8988T (cell line): ENCODE results near the gene NRG3.

Experiments
- DNase-seq: peaks from one replicate; pipeline ENCODE4 v3.0.0; 2011

Gene NRG3

DNA sequence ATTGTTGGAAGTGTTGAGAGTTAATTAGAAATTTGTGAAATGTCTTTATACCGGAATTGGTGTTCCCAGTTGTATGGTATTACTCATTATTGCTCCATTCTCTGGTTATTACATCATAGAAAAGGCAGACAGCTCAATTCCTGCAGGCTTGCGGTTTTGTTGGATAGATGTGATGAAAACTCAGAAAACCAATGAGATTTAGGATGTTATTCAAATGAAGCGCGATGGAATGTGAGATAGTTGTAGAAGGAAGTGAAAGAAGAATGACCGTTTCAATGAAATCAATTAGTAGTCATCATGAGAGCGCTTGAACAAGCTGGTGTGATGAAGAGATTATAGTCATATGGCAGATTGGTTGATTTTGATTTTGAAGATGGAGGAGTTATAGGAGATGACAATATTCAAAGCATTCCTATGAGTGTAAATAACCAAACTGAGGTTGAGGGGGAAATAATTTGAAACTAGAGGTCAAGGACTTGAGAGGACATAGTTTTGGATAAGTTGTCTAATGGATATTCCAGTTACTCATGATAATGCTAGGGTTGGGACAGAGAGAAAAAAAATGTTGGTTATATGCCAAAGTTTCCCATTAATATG, 991.5 kb downstream of the NRG3 start:
- DNase-seq = no peak

DNA sequence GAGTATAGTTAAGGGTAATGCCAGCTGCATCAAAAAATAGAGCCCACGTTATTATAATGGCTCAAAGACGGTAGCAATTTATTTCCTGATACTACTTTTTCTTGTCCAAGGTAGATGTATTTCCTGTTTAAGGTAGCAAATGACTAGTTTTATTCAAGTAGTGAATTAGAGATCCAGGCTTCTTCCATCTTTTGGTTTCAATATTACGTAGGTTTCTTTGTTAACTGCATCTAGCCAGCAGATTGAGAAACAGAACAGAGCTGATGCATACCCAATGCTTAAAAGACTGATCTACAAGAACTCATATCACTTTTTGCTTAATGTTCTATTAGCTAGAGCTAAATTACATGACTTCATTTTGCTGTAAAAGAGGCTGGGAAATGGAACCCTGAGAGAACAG, 992.1 kb downstream of the NRG3 start:
- DNase-seq = no peak

DNA sequence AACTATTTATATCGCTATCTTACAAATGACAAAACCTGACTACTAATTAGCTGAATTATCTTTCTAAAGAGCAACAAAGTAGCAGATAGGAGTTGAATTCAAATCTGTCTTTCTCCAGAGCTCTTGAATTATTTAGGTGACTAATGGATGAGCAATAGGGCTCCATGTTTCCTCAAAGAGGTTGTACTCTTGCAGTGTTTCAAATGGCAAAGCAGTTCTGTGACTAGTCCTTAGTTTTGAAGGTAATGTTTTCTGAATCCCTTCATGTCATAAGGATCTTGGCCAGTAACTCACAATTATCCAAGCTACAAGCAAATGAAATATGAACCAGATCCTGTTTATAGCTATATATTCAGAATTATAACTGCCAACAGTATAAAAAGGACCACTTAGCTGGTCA, 999.7 kb downstream of the NRG3 start:
- DNase-seq = no peak

DNA sequence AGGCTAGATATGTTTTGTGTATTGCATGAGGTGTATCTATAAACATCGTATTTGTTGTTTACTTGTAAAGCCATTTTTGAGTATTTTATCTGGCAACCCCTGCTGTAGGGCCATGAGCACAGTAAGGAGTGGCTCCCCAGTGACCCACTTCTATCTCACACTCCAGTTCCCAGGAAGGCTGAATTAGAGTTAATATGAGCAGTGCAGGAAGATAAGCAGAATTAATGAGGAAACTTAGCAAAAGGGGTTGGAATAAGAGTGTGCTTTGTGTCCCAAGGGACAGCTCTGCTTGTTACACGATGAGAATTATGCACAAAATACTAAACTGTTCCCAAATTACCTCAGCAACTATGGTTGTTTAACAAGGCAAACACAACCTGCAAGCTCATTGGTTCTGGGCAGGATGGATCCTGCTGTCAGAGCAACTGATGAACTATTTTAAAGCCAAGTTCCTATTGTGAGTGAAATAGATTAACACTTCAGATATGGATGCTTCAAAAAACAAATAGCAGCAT, 1005.8 kb downstream of the NRG3 start:
- DNase-seq = no peak

DNA sequence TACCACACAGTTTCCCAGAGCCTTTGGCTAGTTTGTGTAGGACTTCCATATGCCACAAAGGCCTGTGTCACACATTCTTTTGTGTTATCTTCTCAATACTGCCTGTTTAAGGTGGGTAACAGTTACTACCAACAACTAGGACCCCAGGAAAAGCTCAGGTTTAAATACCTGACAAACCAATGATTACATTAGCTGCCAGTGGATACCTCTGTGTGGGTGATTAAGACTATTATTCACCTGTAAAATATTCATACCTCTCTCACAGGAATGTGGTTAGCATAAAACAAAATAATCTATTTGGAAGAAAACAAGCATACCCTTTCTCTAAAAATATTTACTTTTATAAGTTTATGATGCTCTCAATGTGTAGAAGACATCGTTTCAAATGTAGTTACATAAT, 1007.7 kb downstream of the NRG3 start:
- no peak for DNase-seq

DNA sequence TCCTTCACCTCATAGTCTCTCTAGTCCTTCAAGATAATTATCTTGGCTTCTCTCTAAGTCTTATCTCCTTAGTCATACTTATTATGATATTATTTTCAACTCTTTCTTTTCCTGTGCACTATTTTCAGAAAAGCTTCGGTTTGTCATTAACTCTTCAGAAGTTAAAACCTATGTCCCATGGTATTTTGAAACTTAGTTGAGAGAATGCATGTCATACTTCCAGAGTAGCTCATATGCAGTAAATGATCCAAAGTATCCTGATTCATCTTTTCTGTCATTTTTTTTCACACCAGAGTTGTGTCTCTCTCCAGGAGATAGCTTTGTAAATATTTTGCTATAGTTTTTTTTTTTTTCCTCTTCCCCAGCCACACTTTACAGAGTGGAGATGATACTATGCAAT, 1008.6 kb downstream of the NRG3 start:
- no peak for DNase-seq

DNA sequence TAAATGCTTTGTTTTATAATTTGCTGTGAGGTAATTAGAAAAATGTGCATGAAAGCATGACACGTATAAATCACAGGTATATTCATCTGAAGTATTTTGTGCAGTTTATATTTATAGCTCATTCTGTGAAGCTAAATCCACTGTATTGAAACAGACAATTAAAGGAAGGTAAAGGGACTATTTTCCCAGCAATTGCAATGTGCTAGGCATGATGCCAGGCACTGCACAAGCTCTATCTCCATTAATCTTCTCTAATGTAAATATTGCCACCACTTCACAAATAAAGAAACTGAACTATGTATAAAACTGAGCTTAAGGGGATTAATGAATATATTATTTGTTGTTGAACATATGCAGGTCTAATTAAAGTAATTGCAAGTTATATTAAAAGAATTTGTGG, 1012.5 kb downstream of the NRG3 start:
- DNase-seq = no peak

DNA sequence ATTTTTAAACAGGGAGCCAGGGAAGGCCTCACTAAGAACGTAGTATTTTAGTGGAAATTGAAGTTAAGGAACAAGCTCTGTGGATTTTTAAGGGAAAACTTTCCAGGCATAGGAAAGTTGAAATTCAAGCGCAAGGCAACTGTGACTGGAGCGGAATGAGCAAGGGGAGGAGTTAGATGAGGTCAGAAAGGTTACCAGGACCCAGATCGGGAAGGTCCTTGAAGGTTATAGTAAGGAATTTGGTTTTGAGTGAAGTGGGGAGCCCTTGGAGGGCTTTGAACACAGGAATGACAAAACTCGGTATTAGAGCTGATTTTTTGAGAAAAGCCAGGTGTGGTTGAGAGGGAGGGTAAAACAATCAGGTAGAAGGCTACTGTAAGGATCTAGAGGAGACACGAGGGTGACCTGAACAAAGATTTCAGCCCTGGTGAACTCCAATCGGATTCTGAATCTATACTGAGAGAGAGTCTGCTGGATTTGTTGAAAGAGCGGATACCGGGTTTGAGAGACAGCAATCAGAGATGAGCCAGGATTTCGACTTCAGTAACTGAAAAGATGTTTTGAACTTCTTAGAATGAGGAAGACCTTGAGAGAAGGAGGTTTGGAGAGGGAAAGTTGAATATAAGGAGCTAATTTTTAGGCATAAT, 1013.9 kb downstream of the NRG3 start:
- DNase-seq = no peak

DNA sequence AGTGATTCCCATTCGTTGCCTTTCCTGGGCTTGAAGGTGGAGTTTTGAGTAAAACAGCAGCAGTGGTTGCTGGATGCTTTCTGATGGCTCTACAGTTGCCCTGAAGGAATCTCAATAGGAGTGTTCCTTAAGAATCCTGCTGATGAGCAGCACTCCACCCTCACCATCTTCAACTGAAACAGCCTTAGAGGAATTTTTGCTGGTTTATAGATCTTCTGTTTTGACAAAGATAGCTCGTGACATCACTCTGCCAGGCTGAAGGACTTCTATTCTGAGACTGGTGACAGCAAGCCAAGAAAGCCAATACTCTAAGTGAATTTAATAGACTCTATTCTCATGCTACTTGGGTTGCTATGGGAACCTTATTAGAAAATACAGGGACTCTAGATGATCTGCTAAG, 1014.7 kb downstream of the NRG3 start:
- DNase-seq = no peak

DNA sequence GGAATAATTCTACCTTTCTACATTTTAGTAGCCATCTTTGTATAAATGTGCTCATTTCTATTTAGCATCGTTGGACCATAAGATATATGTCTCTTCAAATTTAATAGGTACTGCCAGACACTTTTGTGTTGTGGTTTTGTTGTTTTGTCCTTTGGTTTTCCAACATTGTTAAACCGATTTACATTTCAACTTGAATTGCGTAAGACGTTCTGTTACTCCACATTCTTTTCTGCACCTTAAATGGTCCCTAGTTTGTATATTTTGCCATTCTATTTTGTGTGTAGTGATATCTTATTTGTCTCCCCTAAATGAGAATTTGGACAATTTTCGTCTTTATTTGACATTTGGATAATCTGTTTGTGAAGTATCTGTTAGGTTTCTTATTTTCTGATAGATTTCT, 1015.6 kb downstream of the NRG3 start:
- DNase-seq = no peak

DNA sequence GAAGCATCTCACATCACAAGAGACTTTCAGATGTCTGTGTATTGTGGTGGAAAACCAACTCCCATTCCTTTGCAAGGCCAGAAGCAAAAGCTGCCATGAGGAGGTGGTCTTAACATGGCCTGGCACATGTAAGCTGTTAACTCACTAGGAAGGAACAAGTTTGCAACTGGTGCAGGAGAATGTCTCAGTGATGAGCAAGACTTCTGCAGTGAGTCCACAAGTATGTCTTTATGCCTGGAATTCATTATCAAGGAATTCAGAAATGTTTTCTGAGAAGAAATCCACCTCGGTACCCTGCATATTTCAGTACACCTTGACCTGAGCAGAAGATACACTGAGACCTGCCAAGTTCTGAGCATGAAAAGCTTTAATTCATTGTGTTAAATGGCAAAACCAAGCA, 1033.1 kb downstream of the NRG3 start:
- DNase-seq = no peak

DNA sequence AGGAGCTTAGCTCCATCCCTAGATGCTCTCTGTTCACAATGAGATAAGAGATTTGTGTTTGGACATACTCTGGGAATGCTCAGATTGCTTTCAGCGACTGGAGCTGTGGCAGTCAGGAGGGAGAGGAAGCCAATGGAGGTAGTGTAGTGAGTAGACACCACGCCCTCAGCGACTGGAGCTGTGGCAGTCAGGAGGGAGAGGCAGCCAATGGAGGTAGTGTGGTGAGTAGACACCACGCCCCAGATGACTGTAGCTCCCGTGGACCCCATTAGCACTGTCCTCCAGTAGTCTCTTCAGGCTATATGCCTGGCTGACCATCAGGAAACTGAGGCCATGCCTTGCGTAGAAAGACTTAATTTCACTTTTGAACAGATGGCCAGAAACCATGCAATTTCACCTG, 1033.8 kb downstream of the NRG3 start:
- DNase-seq = no peak

DNA sequence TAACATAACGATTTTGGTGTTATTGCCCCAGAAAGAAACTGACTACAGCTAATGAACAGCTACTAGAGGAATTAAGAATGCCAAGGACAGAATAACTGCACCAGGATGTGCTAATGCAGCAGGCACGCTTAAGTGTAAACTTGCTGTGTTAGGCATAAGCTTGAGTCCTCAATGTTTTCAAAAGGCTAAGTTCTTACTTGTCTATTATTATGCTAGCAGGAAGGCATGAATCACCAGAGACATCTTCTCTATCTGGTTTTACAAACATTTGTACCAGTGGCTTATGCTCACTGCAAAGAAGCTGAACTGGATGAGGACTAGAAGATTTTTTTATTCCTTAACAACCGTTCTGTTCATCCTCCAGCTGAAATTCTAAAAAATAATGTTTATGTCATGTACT, 1035.3 kb downstream of the NRG3 start:
- DNase-seq = no peak

DNA sequence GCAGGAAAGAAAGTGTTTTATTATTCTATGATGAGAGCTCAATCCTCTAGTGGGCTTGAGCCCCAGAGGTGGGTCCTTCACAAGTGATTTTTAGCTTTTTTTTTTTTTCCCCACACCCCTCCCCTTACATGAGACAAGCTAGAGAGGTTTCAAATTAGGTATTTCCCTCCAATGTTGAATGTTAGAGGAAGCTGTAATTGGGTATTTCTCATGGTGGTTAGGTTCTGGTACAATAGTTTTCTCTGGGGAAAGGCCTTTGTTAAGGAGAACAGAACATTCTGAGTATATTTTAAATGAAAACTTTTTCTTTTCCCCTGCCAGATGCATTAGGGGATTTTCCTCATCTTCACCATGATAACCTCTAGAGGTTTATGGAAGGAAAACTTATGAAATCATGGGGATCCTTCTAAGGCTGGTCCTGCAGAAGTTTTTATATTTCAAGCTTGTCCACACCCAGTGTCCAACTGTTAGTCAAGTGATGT, 1039.7 kb downstream of the NRG3 start:
- DNase-seq = no peak

DNA sequence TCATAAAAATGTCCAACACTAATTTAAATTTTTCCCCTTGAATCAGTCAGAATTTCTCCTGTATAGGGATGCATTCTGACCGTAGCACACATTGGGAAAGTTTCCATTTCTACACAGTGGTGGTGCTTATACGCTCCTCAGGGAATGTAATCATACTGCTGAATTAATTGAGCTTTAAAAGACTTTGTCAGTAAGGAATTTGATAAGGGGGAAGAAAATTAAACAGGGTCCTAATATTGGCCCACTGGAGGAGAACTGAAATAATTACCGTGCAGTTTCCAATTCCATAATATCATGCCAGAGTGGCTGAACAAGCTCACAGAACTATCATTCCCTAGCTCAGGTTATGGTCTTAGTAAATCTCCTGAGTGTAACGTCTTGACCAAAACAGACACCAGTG, 1041.9 kb downstream of the NRG3 start:
- no peak for DNase-seq

DNA sequence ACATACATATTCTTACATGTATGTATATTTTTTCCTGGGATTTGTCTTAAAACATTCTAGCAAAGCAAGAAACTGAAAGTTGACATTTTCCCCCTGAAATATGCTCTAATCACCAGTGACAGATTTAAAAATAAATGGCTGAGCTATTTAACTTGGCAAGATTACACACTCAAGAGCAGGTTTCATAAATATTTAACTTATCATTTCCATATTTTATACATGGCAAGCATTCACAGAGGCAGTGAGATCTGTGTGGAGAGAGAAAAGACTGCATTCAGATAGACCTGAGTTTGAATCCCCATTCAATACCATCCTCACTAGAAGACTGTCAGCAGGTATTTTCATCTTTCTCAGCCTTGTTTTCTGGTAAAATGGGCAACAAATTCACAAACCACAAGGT, 1043.0 kb downstream of the NRG3 start:
- DNase-seq = no peak

DNA sequence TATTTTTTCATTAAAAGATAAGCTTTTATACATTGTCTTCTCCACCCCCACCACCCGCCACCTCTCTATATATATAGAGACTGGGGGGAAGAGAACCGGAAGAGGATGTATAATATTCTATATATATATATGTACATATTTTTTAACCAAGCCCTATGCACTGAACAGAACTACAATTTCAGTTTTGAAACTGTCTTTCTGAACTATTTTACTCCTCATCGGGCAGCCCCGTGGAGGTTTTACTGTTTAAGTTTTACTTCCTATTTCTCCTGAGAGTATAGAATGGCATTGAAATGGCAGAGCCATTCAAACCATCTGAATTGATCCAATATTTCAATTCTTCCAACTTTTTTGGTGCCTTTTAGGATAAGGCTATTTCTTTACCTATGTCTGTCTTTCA, 1047.1 kb downstream of the NRG3 start:
- DNase-seq = no peak

DNA sequence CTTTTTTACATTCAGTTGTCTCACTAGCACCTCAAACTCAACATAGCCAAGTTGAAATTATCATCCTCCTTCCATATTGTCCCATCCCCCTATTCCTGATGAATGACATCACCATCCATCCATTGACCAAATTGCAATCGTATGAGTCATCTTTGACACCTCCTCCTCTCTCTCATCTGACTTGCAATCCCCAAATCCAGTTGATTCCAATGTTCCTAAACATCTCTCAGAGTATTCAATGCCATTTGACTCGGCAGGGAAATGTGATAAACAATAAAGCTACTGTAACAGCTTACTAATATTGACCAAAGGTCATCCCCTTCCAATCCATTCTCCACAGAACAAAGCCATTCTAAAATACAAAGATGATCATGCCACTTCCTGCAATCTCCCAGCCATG, 1047.8 kb downstream of the NRG3 start:
- no peak for DNase-seq

DNA sequence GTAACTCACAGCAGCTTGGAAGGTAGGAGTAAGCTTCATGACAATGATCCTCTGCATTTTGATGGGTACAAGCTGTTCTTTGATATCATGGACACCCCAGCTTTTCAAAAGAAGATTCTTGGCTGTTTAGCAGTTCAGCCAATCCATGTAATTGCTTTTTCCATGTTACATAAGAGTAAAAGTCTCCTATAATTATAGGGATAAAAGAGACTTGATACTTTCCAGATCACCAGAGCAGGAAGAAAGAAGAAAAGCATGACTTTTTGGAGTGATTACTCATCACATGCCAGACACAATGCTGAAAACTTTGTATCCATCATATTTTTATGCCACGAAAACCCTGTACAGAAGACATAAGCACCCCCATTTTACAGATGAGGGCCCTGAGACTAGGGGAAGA, 1049.7 kb downstream of the NRG3 start:
- DNase-seq = no peak

DNA sequence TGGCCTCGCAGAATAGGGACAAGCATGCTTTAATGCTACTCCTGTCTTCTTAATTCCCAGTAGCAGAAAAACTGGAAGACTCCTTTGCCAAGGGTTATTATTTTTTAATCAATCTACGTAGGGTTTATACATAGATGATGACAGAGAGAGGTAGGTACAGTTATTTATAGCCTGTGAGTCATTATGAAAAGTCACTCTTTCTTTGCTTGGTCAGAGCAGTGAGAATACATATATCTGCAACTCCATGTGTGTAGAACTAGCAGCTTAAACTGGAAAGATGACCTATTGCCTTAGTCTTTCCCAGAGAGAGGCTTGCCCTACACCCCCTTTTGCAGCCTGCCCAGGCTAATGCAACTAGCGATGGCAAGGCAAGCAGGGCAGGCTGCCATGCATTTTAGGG, 1050.6 kb downstream of the NRG3 start:
- no peak for DNase-seq

DNA sequence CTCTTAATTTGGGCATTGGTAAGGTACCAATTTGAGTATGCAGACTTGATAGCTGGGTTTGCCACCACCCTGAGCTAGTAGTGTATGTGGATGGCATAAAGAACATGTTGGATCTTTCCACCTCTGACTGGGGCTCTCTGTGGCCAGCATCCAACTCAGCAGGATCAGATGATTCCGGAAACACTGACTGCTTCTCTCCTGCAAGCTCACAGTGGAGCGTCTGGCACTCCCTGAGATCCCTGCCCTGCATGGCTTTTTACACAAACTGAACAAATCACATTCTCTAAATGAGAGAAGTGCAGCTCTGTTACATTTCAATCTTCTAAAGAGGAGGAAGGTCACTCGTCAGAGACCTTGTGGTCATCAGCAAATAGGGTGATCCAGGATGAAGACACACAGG, 1057.5 kb downstream of the NRG3 start:
- DNase-seq = no peak

DNA sequence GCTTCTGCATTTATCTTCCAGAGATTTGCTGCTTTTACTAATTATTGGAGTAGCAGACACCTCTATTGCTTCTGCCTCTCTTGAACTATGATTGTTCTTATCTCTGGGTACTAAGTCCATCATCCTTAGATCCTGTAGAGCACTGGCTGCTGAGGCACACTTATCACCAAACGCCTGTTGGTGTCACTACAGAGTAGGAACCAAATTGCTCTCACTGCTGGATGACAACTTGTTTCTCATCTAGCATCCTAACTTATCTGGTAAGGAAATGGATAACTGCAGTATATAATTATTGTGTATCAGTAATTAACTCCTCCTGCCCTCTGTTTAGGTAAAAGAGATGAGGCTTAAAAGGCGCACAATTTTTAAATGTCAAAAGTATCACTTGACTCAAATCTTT, 1059.4 kb downstream of the NRG3 start:
- no peak for DNase-seq

DNA sequence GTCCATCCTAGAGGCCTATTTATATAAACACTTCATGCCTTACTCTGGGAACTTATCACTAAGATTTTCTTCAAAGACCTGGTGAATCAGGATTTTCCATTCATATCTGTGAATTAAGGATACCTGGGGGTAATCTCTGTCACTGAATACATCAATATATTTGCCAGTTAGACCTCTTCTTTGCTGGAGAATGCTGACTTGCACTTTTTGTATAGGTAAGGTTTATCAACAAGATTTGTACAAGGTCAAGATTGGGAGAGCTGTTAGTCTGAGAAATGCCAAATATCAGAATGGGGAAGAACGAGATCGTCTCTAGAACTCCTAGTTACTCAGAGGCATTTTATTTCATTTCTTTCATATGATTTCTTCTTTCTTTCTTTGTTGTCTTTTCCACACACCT, 1060.0 kb downstream of the NRG3 start:
- no peak for DNase-seq

DNA sequence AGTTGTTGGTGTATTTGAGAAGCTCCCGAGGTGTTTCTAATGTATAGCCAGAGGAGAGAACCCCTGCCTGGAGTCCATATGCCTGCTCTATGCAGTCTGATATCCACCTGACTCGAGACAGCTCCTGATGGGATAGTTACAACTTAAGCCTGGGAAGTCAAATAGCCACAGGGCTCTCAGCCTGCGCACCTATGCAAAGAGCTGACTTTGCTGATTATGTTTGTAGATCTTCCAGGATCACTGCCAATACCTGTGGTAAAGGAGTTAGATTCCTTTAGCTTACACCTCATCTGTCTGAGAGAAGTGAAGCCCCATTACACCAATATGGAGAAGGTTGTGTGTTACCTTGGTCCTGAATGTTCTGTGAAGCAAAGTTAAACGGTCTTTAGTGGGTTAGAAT, 1063.3 kb downstream of the NRG3 start:
- DNase-seq = no peak
